Measurements from ENCODE around the gene LAMP2.
A peak's percentile ranks its signal among the peaks of the same experiment; 100 is the strongest.

Gene LAMP2

DNA sequence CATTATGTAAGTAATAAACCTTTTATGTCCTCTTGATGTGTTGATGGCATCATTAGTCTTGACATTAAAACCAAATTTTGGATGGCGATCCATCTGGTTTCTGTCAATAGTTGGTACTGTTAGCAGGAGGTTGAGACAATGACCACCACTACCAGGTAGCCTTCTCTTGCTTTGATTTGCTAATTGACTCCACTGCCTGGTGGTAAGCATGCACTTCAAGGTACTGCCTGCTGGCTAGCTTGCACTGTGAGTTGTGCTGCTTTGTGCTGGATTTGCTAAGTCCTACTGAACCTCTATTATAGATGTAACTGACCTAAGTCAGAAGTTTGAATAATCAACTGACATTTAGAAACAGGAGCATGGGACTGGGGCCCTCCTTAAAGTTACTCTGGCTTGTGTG is 60.9 kb downstream of the LAMP2 start:
- DNase-seq (ENCODE audit: low read depth) = no peak
- in situ Hi-C loops (cut with HindIII; ENCODE audit: low sequenced_read_pairs) = no loop called here
- no peak overlapping the region for H3K4me3 ChIP-seq (ENCODE audit: low read depth, low read length)
- TF ChIP-seq, protein P1, sequence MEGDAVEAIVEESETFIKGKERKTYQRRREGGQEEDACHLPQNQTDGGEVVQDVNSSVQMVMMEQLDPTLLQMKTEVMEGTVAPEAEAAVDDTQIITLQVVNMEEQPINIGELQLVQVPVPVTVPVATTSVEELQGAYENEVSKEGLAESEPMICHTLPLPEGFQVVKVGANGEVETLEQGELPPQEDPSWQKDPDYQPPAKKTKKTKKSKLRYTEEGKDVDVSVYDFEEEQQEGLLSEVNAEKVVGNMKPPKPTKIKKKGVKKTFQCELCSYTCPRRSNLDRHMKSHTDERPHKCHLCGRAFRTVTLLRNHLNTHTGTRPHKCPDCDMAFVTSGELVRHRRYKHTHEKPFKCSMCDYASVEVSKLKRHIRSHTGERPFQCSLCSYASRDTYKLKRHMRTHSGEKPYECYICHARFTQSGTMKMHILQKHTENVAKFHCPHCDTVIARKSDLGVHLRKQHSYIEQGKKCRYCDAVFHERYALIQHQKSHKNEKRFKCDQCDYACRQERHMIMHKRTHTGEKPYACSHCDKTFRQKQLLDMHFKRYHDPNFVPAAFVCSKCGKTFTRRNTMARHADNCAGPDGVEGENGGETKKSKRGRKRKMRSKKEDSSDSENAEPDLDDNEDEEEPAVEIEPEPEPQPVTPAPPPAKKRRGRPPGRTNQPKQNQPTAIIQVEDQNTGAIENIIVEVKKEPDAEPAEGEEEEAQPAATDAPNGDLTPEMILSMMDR (IDR thresholded peaks at IDR 0.05; ENCODE audit: low read depth, low read length, missing control alignments) = no peak

DNA sequence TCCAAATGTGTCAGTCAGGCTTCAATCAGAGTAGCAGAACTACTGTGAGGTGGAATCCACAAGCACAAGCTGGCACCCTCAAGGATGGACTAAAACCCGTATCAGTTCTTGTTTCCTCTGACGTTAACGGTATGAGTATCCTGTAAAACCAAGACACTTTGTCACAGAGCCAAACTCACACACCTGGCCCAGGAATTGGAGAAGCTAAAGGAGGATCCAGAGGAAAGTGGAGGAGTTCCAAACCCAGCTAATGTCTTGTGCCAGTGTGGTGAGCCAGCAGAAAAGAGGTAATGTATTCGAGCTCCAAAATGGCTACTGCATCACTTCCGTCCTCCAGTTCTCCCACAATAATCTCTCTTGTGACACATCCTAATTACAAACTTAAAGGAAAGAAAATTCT is 62.5 kb downstream of the LAMP2 start:
- no peak for DNase-seq (ENCODE audit: low read depth)
- TF ChIP-seq, protein P1 (IDR thresholded peaks at IDR 0.05; ENCODE audit: low read depth, low read length, missing control alignments) = no peak
- in situ Hi-C loops (cut with HindIII; ENCODE audit: low sequenced_read_pairs) = no loop called here
- no peak overlapping the region for H3K4me3 ChIP-seq (ENCODE audit: low read depth, low read length)

DNA sequence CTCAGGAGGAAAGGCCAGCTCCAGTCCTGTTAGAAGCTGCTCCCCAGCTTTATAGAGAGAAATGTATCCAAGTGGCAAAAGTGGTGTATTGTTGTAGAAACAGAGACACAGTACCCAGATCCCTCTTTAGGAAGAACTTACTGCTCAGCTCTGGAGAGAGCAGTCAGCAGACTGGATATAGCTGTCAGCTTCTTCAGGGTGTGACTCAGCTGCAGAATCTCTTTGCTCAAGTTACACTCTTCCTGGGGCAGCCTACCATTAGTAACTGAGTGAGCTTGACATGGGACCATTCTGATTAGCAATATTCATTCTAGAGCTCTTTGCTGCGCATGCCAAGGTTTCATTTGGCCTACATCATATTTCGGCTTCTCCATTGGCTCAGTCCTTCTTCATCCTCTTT is 66.7 kb downstream of the LAMP2 start:
- no peak overlapping the region for H3K4me3 ChIP-seq (ENCODE audit: low read depth, low read length)
- in situ Hi-C loops (cut with HindIII; ENCODE audit: low sequenced_read_pairs) = no loop called here
- TF ChIP-seq, protein P1 (IDR thresholded peaks at IDR 0.05; ENCODE audit: low read depth, low read length, missing control alignments) = no peak
- DNase-seq (ENCODE audit: low read depth) = no peak

DNA sequence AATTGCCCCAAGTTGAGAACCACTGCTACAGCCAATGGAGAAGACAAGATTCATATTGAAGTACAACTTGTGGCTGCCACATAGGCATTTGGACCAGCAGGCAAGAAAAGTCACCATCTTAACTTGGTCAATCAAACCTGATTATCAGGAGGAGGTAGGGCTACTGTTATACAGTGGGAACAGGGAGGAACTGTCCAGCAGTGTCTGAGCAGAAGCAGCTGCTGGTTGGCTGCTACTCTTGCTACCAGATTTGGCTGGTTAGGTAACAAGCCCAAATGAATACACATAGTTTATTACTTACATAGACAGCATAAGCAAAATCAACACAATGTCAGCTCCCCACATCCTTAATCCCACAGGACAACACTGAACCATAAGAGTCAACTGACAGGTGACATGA is 67.8 kb downstream of the LAMP2 start:
- in situ Hi-C loops (cut with HindIII; ENCODE audit: low sequenced_read_pairs) = no loop called here
- TF ChIP-seq, protein P1 (IDR thresholded peaks at IDR 0.05; ENCODE audit: low read depth, low read length, missing control alignments) = no peak
- H3K4me3 ChIP-seq (ENCODE audit: low read depth, low read length) = no peak overlapping the region
- no peak for DNase-seq (ENCODE audit: low read depth)

DNA sequence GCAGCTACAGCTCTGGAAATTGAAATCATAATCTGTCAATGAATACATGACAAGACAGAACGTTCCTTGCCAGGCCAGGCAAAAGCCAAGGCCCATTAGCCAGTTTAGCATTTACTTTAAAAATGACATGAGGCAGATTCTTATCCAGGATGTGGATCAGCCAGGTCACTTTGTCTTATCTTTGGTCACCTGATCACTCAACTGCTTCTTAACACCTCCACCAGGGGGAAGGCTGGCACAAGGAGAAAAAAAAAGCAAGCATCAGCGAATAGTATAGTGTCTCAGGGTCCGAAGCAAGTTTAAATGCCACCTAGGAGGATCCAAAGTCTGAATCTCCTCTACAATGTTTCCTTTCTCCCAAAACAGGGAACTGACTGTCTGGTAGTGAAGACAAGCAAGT is 88.4 kb downstream of the LAMP2 start:
- DNase-seq (ENCODE audit: low read depth) = no peak
- H3K4me3 ChIP-seq (ENCODE audit: low read depth, low read length) = no peak overlapping the region
- TF ChIP-seq, protein P1 (IDR thresholded peaks at IDR 0.05; ENCODE audit: low read depth, low read length, missing control alignments) = peak; percentile 38
- in situ Hi-C loops (cut with HindIII; ENCODE audit: low sequenced_read_pairs) = no loop called here

DNA sequence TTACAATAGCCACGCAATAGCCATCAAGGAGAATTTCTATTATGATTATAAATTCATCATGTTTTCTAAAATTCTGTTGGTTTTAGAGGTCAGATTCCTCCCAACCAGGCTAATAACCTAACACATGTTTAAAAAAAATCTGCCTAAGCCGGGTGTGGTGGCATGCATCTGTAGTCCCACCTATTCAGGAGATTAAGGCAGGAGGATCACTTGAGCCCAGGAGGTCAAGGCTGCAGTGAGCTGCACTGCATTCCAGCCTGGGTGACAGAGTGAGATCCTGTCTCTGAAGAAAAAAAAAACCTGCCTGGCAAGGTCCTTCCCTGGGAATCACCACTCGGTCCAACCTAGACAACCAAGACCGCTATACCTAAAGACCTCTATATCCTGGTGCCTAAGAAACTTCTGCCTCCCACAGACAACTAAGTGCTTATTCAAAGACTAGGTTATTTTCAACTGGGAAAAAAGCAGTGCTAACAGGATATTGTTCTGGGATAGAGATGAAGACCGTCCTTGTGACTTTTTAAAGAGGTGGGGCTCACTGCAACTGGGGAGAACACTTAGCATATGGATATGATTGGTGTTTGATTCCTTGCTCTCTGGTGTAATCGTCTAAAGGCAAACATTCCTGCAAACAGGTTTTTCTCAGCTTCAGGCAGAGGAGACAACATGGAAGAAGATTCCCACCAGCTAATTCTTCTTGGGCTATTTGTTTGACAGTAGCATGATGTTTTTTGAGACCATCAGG is 89.0 kb downstream of the LAMP2 start:
- H3K4me3 ChIP-seq (ENCODE audit: low read depth, low read length) = no peak overlapping the region
- in situ Hi-C loops (cut with HindIII; ENCODE audit: low sequenced_read_pairs) = no loop called here
- DNase-seq (ENCODE audit: low read depth) = no peak
- TF ChIP-seq, protein P1 (IDR thresholded peaks at IDR 0.05; ENCODE audit: low read depth, low read length, missing control alignments) = no peak

Measured in astrocyte of the cerebellum (primary cell).